Mucosa of rectum (tissue), 2 donors: ENCODE data around the gene CLDN22.

Experiments
- H3K27ac ChIP-seq, 2 donors: one replicate each; pipeline ENCODE4 v1.7.0; 2013; ENCODE audit warnings: inconsistent platforms in 2 of 2, low read depth in 2 of 2, low read length in 2 of 2
- H3K27me3 ChIP-seq, 2 donors: one replicate each; pipeline ENCODE4 v1.7.0; 2013; ENCODE audit warnings: low read length in 2 of 2; ENCODE audit not compliant: control insufficient read depth in 2 of 2, insufficient read depth in 2 of 2
- H3K36me3 ChIP-seq, 2 donors: one replicate each; pipeline ENCODE4 v1.7.0; 2013; ENCODE audit warnings: low read length in 2 of 2; ENCODE audit not compliant: control insufficient read depth in 2 of 2, insufficient read depth in 2 of 2
- H3K4me1 ChIP-seq, 2 donors: one replicate each; pipeline ENCODE4 v1.7.0; 2013; ENCODE audit warnings: low read length in 2 of 2, mild to moderate bottlenecking in 1 of 2; ENCODE audit not compliant: control insufficient read depth in 2 of 2, insufficient read depth in 2 of 2
- H3K4me3 ChIP-seq, 2 donors: one replicate each; pipeline ENCODE4 v1.7.0; 2013; ENCODE audit warnings: low read length in 2 of 2
- H3K9ac ChIP-seq, 2 donors: one replicate each; pipeline ENCODE4 v1.7.0; 2013; ENCODE audit warnings: low read length in 2 of 2, low read depth in 1 of 2, mild to moderate bottlenecking in 1 of 2
- H3K9me3 ChIP-seq, 2 donors: one replicate each; pipeline ENCODE4 v1.7.0; 2013; ENCODE audit warnings: low read length in 2 of 2; ENCODE audit not compliant: control insufficient read depth in 2 of 2
- donor health status: healthy.
- donor health status: Normal muscosa, but diverticular disease.

CLDN22 gene

DNA sequence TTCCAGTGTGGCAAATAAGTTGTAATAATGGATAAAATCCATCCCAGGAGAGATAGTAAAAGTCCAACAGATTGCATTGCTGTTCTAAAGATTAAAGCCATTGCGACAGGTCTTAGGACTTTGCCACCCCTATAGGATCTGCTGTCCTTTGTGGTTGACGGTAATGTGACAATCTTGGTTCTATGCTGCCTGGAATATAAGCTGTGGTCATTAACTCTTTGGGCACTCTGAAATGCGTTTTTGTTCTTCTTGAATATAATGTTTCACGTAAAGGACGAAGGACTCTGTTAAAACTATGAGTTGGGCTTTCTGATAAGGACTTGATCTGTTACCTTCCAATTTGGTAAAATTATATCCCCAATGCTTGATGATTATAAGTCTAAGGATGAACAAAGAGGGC is 2.2 kb upstream of the CLDN22 start, which contains the start of gene CLDN24:
CLDN24 (minus strand) TSS at position 101 of the 400 bp plus-strand sequence; CDS start at position 101, 0 bp downstream.
- Histone ChIP-seq H3K4me1 (no peaks in the 10 kb centered on the region), H3K9ac (no peak within 1 kb of the TSS), H3K27ac (no peak within 1 kb of the TSS), H3K27me3 (no peaks in the 10 kb centered on the region), H3K4me3 (no peak within 1 kb of the TSS), H3K9me3 (no peaks in the 10 kb centered on the region), H3K36me3 (no peaks in the 10 kb centered on the region)

DNA sequence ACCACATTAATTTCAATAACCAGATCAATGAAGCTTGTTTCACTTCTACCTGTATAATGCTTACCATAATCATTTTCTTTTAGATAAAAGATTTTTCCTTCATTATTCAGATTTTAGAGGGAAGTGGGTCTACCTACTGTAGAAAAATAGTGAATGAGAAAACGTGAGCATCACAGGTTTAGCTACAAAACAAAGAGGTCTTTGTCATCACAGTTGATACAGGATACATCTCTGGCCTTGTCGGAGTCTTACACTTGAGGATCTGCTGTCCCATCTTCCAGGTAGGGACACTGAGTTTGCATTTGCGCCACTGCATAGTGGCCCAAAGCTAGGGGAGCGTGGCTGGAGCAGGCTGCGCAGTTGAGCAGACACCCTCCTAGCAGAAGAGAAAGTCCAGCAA is 1.4 kb upstream of the CLDN22 start:
- Histone ChIP-seq H3K36me3 (no peaks in the 10 kb centered on the region), H3K9ac (no peak overlapping the region), H3K9me3 (no peaks in the 10 kb centered on the region)

DNA sequence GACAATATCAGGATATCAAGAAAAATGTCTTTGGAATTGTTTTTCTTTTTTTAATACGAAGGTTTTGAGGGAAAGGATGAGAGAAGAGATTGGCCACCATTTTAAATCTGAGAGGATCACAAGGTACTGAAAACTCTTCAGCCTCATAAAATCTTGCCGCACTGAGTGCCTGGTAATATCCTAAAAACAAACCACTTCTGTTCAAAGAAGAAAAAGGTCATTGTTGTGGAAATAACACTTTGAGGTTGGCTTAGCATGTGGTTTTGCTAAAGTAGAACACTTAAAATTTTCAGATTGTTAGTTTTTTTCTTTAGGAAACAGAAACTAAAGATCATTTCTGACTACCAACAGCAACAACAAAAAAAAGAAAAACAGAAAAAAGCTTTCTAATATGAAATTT is 1.0 kb upstream of the CLDN22 start:
- H3K4me3 ChIP-seq, result no peak overlapping the region

More for the DNA sequence above, 1.4 kb upstream of the CLDN22 start:
- no peak overlapping the region for H3K27ac ChIP-seq
- no peak overlapping the region for H3K4me3 ChIP-seq
- no peaks in the 10 kb centered on the region for H3K27me3 ChIP-seq
- no peaks in the 10 kb centered on the region for H3K4me1 ChIP-seq

DNA sequence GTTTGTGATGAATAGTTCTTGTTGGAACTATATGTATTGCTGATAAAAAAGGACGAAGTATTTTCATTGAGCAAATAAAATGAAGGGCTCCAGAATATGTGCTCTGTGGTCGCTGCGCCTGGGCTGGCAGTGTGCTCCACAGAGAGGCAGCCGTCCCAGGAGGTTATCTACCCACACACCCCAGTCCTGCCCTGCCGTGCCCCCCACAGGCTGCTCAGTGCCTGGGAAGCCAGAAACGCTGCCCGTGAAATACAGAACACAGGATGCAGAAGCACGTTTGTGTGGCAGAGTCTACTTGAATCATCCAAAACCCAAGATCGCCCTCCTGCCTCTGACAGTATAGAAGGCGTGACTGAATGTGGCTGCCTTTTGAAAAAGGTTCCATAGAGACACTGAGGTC is 1.4 kb downstream of the CLDN22 start:
- Histone ChIP-seq H3K4me3 (no peak overlapping the region), H3K27me3 (no peaks in the 10 kb centered on the region), H3K9ac (no peak overlapping the region), H3K27ac (no peak overlapping the region), H3K9me3 (no peaks in the 10 kb centered on the region), H3K4me1 (no peaks in the 10 kb centered on the region), H3K36me3 (no peaks in the 10 kb centered on the region)

More for the DNA sequence above, 1.0 kb upstream of the CLDN22 start:
- H3K36me3 ChIP-seq, result no peaks in the 10 kb centered on the region
- H3K9ac ChIP-seq, result no peak overlapping the region
- no peaks in the 10 kb centered on the region for H3K9me3 ChIP-seq
- no peaks in the 10 kb centered on the region for H3K27me3 ChIP-seq
- H3K27ac ChIP-seq, result no peak overlapping the region
- H3K4me1 ChIP-seq, result no peaks in the 10 kb centered on the region

DNA sequence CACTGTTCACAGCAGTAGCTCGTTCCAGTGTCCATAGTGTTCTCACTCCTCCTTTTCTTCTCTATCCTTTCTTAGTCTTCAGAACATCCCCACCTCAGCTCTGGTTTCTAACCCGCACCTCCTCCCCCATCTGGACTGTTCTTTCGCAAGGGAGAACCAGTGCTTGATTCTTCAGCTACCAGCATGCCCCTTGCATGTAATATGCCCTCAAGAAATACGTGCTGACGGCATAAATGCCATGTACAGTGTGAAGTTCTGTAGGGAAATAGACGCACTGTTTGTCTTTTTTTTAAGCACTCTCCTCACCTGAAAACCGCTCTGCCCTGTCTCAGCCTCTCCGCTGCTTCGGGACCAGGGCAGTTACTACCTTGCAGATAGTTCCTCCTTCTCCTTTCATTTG is 5.3 kb downstream of the CLDN22 start:
- Histone ChIP-seq H3K27ac (no peak overlapping the region), H3K9ac (no peak overlapping the region), H3K4me1 (no peaks in the 10 kb centered on the region), H3K36me3 (no peaks in the 10 kb centered on the region), H3K27me3 (no peaks in the 10 kb centered on the region), H3K4me3 (no peak overlapping the region), H3K9me3 (no peaks in the 10 kb centered on the region)

DNA sequence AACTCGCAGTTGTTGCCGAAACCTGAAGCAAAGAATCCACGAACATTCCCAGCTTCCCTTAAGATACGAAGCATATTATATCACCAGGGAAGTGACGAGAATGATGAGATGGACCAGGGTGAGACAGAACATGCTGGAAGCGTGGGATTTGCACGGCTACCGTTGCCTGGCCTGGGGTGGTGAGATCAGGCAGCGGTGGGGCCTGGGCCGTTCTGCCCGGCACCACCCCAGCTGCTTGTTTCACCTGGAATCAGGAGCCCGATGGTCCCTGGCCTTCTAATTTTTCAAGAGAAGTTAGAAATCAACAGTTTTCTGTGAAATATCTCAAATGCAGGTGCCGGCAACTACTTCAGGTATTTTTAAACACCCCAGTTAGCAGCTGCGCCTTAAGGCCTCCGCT is 5.7 kb downstream of the CLDN22 start:
- Histone ChIP-seq H3K9ac (no peak overlapping the region), H3K4me3 (no peak overlapping the region), H3K9me3 (no peaks in the 10 kb centered on the region), H3K4me1 (no peaks in the 10 kb centered on the region), H3K27ac (no peak overlapping the region), H3K27me3 (no peaks in the 10 kb centered on the region), H3K36me3 (no peaks in the 10 kb centered on the region)

DNA sequence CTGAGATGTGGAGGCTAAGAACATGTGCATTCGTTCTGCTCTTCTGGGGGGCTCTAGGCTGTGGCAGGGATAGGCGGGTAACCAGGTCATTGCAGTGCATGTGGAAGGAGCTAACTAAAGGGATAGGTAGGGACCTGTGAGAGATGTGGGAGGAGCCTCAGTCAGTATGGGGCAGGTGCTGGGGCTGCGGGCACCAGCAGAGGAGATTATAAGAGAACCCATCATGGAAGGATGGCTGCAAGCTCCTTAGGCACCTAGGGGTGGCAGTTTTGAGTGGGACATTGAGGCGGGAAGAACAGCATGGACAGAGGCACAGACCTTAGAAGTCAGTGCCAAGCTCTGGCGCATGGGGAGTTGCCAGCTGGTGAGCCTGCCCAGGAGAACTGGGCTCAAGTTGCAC is 7.2 kb downstream of the CLDN22 start:
- Histone ChIP-seq H3K9ac (no peak overlapping the region), H3K27me3 (no peaks in the 10 kb centered on the region), H3K4me1 (no peaks in the 10 kb centered on the region), H3K4me3 (no peak overlapping the region), H3K9me3 (no peaks in the 10 kb centered on the region), H3K36me3 (no peaks in the 10 kb centered on the region), H3K27ac (no peak overlapping the region)

DNA sequence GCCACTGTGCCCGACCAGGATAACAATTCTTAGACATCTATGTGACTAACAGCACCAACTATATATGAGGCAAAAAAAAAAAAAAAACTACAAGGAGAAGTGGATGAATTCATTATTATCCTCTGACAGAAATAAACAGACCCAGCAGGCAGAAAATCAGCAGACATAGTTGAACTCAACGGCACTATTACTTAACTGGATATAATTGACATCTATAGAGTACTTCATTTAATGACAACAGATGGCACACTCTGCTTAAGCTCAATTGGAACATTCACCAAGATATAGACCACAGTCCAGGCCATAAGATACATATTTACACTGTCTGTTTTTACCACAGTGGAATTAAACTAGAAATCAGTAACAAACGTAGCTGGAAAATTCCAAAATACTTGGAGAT is 13.3 kb downstream of the CLDN22 start:
- H3K27me3 ChIP-seq, result no peaks in the 10 kb centered on the region
- no peak overlapping the region for H3K4me3 ChIP-seq
- no peaks in the 10 kb centered on the region for H3K4me1 ChIP-seq
- no peaks in the 10 kb centered on the region for H3K36me3 ChIP-seq
- H3K9ac ChIP-seq, result no peak overlapping the region
- no peak overlapping the region for H3K27ac ChIP-seq
- no peaks in the 10 kb centered on the region for H3K9me3 ChIP-seq

DNA sequence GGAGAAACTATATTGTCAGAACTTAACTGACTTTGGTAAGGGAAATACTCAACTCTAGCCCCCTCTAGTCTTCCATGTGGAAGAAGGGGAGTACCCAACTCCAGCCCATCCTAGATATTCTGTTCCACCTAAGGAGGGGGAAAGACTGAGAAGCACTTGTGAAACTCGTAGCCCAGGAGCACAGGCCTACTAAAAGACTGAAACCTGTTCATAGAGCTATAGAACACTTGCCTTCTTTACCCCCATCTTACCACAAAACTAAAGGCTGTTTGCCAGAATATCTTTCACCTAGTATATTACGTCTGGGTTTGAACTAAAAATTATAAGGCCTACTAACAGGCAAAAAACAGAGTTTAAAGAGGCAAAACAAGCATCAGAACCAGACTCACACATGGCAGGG is 15.5 kb downstream of the CLDN22 start:
- Histone ChIP-seq H3K4me1 (no peaks in the 10 kb centered on the region), H3K27ac (no peak overlapping the region), H3K27me3 (no peaks in the 10 kb centered on the region), H3K9ac (no peak overlapping the region), H3K4me3 (no peak overlapping the region), H3K9me3 (no peaks in the 10 kb centered on the region), H3K36me3 (no peaks in the 10 kb centered on the region)

DNA sequence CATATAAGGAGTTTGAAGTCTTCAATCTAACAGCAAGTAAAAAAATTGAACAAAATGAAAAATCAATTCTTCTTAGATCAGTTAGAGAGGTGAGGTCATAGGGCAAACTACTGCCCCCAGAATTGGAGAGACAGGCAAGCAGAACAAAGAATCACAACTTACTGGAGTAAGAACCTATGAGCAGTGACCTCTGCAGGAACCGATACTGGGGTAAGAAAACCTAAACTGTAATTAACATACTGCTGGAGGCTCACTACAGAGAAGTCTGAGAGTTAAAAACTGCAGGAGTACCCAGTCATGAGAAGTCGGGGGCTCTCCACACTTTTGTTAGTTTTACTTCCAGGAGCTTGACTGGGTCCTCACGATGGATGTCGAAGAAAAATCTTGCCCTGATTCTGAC is 16.0 kb downstream of the CLDN22 start:
- no peak overlapping the region for H3K4me3 ChIP-seq
- H3K36me3 ChIP-seq, result no peaks in the 10 kb centered on the region
- H3K9me3 ChIP-seq, result no peaks in the 10 kb centered on the region
- no peak overlapping the region for H3K27ac ChIP-seq
- H3K4me1 ChIP-seq, result no peaks in the 10 kb centered on the region
- no peaks in the 10 kb centered on the region for H3K27me3 ChIP-seq
- no peak overlapping the region for H3K9ac ChIP-seq

DNA sequence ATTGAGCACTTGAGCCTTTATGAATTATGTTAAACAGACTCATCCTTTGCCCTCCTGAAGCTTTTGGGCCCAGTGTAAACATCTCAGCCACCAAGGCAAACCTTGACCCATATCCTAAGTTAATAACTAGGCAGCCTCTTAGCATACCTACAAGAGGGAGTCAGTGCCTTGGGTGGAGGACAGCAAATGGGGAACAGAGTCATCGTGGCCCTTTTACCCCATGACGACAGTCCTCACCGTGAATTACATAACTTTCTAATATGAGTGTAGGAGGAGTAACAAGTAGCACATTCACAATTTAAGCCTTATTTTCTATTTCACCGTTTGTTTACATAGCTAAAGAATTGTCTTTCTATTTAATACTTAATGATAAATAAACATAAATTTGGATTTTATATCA is 16.8 kb downstream of the CLDN22 start:
- Histone ChIP-seq H3K9me3 (no peaks in the 10 kb centered on the region), H3K9ac (no peak overlapping the region), H3K27ac (no peak overlapping the region), H3K4me1 (no peaks in the 10 kb centered on the region), H3K27me3 (no peaks in the 10 kb centered on the region), H3K36me3 (no peaks in the 10 kb centered on the region), H3K4me3 (no peak overlapping the region)
